Measurements from ENCODE around the gene ENO4. TPM values are rescaled to one million over a fixed set of nuclear protein-coding genes. Genes with fewer than 3 reads are reported as not detected.

The ENO4 gene
- total RNA-seq, 1 donor from 2014 or later: not detected

DNA sequence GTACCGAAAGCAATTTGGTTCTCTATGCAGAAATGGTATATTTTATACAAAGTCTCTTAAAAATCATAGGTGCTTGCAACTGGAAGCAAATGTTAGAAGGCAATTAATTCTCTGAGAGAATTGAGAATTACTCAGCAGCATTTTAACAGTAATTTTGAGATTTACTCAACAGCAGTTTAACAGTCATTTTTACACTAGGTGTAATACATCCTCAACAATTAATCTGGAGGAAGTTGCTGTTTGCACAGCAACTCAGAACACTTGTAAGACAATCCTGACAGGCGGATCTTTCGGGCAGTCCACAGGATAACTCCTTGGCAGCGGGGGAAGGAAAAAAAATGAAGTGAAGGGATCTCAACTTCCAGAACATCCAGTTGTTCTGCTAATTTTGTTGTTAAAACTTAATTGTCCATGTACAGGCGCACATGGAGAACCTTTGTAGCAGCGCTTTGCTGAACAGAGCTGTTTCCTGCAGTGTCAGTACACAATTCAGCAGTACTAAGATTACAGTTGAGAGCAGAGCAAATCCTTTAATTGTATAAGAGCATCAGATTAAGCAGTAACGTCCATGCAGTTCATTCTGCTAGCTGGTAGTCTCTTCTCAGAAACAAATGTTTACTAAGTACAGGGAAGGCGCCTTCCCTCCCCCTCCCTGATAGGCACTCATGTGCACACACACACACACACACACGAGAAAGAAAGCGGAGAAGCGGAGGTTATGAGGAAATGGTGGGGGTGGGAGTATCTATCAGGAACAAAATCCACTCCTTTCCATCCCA lies 43.8 kb downstream of the ENO4 start:
- no peak overlapping the region for H3K4me3 ChIP-seq (ENCODE audit: low read depth, low read length)
- no peak for FAIRE-seq

DNA sequence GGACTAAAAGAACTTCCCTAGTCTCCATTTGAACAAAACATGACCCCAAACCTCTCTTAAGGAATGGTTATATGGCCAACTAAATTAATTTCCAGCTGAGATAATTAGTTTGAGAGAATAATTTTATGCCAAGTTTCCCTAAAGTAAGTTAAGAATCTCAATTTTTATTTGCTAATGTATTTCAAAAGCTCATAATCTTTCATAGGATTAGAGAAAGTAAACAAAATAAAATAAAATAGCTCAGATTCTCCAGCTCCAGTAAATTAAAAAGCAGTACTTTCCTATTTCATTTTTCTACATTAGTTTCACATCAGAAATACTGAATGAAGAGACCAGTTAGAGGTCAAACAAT lies 44.4 kb downstream of the ENO4 start:
- Histone ChIP-seq H3K4me3 (ENCODE audit: low read depth, low read length) (no peak overlapping the region), H3K27me3 (ENCODE audit: control insufficient read depth, insufficient read depth, low read length) (no peaks in the 10 kb centered on the region), H3K36me3 (ENCODE audit: control insufficient read depth, insufficient read depth, low read length) (no peaks in the 10 kb centered on the region)
- no peak for FAIRE-seq
- DNase-seq (ENCODE audit: low read depth): no peak
- TF ChIP-seq, protein P1, sequence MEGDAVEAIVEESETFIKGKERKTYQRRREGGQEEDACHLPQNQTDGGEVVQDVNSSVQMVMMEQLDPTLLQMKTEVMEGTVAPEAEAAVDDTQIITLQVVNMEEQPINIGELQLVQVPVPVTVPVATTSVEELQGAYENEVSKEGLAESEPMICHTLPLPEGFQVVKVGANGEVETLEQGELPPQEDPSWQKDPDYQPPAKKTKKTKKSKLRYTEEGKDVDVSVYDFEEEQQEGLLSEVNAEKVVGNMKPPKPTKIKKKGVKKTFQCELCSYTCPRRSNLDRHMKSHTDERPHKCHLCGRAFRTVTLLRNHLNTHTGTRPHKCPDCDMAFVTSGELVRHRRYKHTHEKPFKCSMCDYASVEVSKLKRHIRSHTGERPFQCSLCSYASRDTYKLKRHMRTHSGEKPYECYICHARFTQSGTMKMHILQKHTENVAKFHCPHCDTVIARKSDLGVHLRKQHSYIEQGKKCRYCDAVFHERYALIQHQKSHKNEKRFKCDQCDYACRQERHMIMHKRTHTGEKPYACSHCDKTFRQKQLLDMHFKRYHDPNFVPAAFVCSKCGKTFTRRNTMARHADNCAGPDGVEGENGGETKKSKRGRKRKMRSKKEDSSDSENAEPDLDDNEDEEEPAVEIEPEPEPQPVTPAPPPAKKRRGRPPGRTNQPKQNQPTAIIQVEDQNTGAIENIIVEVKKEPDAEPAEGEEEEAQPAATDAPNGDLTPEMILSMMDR (IDR thresholded peaks at IDR 0.05; ENCODE audit: insufficient read depth, low read length, severe bottlenecking): no peak

More for the DNA sequence above, 43.8 kb downstream of the ENO4 start:
- Histone ChIP-seq H3K27me3 (ENCODE audit: control insufficient read depth, insufficient read depth, low read length) (no peaks in the 10 kb centered on the region), H3K36me3 (ENCODE audit: control insufficient read depth, insufficient read depth, low read length) (no peaks in the 10 kb centered on the region)
- peak; percentile 21 for DNase-seq (ENCODE audit: low read depth)
- TF ChIP-seq, protein P1 (IDR thresholded peaks at IDR 0.05; ENCODE audit: insufficient read depth, low read length, severe bottlenecking): no peak

- no peaks in the 10 kb centered on the region for H3K27me3 ChIP-seq (ENCODE audit: control insufficient read depth, insufficient read depth, low read length)
- DNase-seq (ENCODE audit: low read depth) (no peak), FAIRE-seq (no peak)
- no peak overlapping the region for H3K4me3 ChIP-seq (ENCODE audit: low read depth, low read length)
- TF ChIP-seq, protein P1 (IDR thresholded peaks at IDR 0.05; ENCODE audit: insufficient read depth, low read length, severe bottlenecking): no peak
- no peaks in the 10 kb centered on the region for H3K36me3 ChIP-seq (ENCODE audit: control insufficient read depth, insufficient read depth, low read length)
These were observed 50.3 kb downstream of the ENO4 start for GRCh38 chr10:116899626-116900025.

DNA sequence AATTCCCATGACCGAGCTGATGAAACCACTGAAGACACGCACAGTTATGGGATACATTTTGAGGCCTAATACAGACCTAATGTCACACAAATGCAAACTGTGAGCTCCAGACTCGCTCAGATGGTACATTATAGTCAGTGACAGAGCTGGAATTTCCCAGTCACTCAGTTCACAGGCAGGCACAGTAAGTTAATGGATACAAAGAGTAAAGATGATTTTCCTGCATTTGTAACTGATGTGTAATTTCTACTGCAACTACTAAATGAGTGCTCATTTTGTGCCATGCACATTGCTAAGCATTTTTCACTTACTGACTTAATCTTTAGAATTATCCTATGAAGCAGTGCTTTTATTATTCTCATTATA lies 56.5 kb downstream of the ENO4 start:
- no peaks in the 10 kb centered on the region for H3K36me3 ChIP-seq (ENCODE audit: control insufficient read depth, insufficient read depth, low read length)
- H3K27me3 ChIP-seq (ENCODE audit: control insufficient read depth, insufficient read depth, low read length): no peaks in the 10 kb centered on the region
- no peak for DNase-seq (ENCODE audit: low read depth)
- FAIRE-seq: no peak
- H3K4me3 ChIP-seq (ENCODE audit: low read depth, low read length): no peak overlapping the region
- TF ChIP-seq, protein P1 (IDR thresholded peaks at IDR 0.05; ENCODE audit: insufficient read depth, low read length, severe bottlenecking): no peak

- Histone ChIP-seq H3K36me3 (ENCODE audit: control insufficient read depth, insufficient read depth, low read length) (no peaks in the 10 kb centered on the region), H3K27me3 (ENCODE audit: control insufficient read depth, insufficient read depth, low read length) (no peaks in the 10 kb centered on the region), H3K4me3 (ENCODE audit: low read depth, low read length) (no peak overlapping the region)
- FAIRE-seq: no peak
- no peak for DNase-seq (ENCODE audit: low read depth)
- TF ChIP-seq, protein P1 (IDR thresholded peaks at IDR 0.05; ENCODE audit: insufficient read depth, low read length, severe bottlenecking): no peak
These were observed 58.1 kb downstream of the ENO4 start for GRCh38 chr10:116907245-116907987.

Measured in bronchial epithelial cell (primary cell).